Suppressor macrophage (primary cell): ENCODE data around the gene PDE12.
"Not testable (repeated sequence)": the region's sequence is repeated elsewhere in the genome, so short reads cannot be mapped to it uniquely, and the experiment has no call there.

Source experiments
- DNase-seq, 4 experiments: peaks; one replicate each; pipeline ENCODE4 v3.0.0-alpha.2; 2020 to 2022

The PDE12 gene

DNA sequence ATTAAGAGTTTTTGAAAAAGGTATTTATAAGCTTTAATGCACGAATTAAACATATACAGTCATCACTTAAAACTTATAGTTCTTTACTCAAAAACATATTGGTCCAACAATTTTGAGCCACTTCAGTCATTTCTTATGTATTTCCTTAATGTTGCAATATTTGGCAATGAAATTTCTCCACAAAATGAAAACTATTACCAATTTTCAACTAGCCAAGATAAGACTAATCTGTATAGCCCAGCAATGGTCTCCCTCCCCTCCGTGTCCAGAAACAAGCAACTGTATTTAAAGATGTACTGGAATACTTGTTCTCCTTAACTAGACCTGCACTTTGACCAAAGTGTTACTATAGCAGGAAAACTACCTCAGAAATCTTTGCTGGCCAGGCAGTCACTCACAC is 31.8 kb downstream of the PDE12 start:
- no peak for DNase-seq

DNA sequence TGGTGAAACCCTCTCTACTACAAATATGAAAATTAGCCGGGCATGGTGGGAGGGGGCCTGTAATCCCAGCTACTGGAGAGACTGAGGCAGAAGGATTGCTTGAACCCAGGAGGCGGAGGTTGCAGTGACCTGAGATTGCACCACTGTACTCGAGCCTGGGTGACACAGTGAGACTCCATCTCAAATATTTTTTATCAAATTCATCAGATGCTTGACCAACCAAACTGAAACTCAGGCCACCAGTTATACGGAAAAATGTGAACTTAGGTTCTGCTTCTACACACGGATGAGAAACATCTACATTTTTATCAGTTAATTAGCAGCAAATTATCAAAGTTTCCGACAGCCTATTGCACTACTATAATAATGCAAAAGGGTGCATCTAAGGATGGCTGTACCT is 36.2 kb downstream of the PDE12 start:
- no peak for DNase-seq

DNA sequence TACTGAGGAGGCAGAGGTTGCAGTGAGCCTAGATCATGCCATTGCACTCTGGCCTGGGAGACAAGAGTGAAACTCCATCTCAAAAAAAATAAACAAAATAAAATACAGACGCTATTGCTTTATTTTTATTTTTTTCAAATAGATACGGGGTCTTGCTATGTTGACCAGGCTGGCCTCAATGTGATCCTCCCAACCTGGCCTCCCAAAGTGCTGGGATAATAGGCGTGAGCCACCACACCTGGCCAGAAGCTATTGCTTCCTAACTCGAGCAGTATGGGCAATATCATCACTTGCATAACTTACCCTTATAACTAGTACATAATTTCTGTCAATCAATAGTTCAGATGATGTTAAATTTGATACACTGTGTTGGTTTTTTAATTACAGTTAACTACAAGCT is 38.1 kb downstream of the PDE12 start:
- DNase-seq = no peak

DNA sequence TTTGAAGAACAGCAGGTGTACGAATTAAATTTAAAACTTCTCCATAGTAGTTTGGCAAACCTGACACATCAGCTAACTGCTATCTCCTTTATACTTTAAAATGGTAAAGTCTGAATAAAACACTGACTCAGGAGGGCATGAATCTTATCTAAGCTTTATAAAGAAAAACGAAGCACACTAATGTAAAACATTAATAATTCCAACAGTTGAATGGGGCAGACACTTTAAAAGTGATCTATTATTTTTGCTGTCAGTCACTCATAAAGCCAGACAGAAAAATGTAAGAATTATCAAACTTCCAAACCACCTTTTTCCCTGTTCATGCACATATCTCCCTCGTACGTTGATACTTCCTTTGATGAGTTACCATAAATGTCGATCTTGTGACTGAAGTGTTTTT is 38.5 kb downstream of the PDE12 start:
- DNase-seq = no peak

DNA sequence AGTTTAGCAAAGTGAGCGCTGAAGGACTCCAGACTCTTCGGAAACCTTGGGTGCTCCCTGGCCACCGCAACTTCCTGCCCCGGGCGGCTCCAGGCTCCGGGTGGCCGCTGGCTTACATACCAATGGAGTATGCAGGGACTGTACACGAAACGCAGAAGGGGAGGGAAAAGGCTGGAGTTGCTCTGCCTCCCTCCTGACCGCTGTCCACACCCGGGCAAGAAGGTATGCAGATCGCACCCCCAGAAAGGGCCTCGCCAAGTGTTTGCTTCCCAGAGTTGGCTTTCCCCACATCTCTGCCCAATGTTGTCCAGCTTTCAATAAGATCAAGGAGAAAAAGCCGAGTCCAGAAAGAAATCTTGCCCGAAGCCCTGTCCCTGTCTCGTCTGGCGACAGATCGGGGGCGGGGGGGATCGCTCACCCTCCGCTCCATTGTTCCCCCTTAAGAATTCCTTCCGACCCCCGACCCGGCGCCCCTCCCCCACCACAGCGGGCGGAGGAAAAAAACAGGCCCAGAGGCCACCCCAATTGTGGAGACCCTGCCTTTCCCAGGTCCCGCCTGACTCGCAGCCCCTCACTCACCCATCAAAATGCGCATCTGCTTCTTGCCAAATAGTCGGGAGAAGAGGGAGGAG is 40.5 kb downstream of the PDE12 start:
- peak; percentile 87 to 94 (median 91) for DNase-seq

DNA sequence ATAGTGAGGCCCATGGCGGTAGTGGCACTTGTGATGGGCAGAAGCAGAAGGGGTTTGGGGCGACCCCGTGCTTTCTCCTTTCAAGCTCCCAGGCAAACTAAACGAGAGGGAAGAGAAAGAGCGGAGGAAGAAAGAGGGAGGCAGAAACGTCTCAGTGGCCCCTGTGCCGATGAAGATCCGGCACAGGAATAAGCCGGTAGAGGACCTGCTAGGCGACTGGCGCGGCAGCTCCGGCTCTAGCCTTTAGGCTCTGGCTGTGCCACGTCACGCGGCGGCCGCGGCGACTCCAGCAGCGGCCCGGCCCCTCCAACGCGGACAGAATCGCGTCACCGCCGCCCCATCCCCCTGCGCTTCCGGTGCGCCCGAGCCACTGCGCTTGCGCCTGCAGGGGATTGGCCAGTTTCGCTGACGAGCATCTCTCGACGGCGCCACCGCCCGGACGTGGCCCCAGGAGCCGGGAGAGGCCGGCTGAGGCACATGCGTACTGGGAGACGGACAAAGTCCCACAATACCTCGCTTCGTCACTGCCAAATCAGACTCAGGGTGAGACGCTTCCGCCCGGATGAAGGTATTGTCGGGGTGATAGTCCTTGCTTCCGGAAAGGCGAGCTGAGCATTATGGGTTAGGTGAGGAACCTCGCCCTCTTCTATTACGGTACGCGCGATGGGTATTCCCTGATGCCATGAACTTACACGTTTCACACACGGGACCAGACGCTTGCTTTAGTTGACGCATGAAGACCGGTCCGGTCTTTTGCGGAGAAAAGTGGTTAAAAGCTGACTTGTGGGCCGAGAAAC is 41.3 kb downstream of the PDE12 start, which contains the start of gene ARF4:
Gene ARF4, minus strand, starts transcription at position 218 of the 797 bp plus-strand sequence. Its CDS starts 204 bp downstream, at position 14.
- DNase-seq = peak; percentile 100

DNA sequence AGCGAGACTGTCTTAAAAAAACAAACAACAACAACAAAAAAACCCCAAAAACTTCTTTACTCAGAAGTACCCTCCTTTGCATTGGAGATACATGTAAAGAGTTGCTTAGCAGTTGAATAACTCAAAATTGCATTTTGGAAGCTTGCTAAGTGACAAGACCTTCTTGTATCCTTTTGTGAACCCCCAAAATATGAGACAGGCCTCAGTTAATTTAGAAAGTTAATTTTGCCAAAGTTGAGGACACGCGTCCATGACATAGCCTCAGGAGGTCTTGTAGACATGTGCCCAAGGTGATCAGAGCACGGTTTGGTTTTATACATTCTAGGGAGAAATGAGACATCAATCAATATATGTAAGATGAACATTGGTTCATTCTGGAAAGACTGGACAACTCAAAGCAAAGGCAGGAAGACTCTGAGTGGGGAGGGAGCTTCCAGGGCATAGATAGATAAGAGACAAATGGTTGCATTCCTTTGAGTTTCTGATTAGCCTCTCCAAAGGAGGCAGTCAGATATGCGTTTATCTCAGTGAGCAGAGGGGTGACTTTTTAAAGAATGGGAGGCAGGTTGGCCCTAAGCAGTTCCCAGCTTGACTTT is 42.8 kb downstream of the PDE12 start:
- DNase-seq = no peak

DNA sequence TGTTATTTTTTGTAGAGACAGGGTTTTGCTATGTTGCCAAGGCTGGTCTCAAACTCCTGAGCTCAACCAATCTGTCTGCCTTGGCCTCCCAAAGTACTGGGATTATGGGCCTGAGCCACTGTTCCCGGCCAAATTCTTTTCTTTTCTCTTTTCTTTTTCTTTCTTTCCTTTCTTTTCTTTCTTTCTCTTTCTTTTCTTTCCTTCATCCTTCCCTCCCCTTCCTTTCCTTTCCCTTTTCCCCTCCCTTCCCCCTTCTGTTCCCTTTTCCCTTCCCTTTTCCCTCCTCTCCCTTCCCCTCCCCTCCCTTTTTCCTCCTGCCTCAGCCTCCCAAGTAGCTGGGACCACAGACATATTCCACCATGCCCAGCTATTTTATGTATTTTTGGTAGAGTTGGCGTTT is 44.1 kb downstream of the PDE12 start:
- no peak for DNase-seq

DNA sequence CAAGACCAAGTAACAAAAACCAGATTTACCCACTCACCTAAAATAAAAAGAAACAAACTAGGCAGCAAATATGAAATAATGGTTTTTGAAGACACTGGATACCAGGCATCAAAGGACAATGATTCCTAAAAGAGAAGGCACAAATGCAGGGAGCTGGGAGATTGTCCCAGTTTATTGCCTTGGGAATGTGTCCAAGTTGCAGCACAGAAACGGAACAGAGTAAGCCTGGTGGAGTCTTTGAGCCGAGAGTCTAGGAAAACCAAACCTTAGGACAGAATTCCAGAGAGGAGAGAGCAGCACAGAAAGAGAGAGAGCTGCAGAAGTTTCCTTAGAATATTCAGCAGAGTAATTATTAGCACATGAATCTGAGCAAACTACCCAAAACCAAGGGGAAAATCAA is 48.9 kb downstream of the PDE12 start:
- DNase-seq = no peak

DNA sequence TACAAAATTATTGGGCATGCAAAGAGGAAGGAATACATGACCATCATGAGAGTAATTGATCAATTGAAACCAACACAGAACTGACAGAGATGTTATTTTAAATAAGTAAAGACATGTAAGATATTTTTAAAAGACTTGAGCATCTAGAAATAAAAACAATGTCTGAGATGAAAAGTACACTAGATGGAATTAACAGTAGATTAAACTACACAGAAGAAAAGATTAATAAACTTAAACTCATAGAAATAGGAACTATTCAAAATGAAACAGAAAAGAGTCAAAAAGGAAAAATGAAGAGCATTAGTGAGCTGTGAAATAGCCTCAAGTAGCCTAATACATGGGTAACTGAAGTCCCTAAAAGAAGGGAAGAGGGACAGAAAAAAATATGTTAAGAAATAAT is 49.6 kb downstream of the PDE12 start:
- no peak for DNase-seq

DNA sequence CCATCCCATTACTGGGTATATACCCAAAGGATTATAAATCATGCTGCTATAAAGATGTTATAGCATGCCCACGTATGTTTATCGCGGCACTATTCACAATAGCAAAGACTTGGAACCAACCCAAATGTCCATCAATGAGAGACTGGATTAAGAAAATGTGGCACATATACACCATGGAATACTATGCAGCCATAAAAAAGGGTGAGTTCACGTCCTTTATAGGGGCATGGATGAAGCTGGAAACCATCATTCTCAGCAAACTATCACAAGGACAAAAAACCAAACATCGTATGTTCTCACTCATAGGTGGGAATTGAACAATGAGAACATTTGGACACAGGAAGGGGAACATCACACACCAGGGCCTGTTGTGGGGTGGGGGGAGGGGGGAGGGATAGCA is 55.8 kb downstream of the PDE12 start:
- DNase-seq = not testable (repeated sequence)

DNA sequence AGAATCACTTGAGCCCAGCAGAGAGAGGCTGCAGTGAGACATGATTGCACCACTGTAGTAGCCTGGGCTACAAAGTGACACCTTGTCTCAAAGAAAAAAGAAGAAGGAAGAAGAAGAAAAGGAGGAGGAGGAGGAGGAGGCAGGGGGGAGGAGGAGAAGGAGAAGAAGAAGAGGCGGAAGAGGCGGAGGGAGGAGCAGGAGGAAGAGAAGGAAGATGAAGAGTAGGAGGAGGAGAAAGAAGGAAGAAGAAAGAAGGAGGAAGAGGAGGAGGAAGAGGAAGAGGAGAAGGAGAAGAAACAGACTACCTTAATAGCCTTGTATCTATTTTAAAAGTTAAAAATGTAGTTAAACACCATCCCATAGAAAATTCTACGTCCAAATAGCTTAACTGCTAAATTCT is 60.2 kb downstream of the PDE12 start:
- DNase-seq = no peak
